Measurements from ENCODE around the gene MBNL3.

GRCh38 chrX:132389480-132389879, 99.4 kb downstream of the MBNL3 start:
- no peak for TF ChIP-seq POLR2AphosphoS5 (IDR thresholded peaks at IDR 0.05; ENCODE audit: insufficient read depth, low read depth, low read length)
- no peak for TF ChIP-seq CTCF (IDR thresholded peaks at IDR 0.05; ENCODE audit: extremely low read depth in 1 of 2, insufficient read depth in 1 of 2, low read depth in 1 of 2, low read length in 2 of 2)
- no peak for TF ChIP-seq EZH2 (IDR thresholded peaks at IDR 0.05; ENCODE audit: borderline replicate concordance, low read depth, low read length, severe bottlenecking)
- TF ChIP-seq MAX (IDR thresholded peaks at IDR 0.05; ENCODE audit: insufficient read depth, insufficient read length), result no peak
- TF ChIP-seq POLR2A (IDR thresholded peaks at IDR 0.05; ENCODE audit: low read depth, low read length), result no peak
- TF ChIP-seq FOS (IDR thresholded peaks at IDR 0.05; ENCODE audit: borderline replicate concordance, insufficient read depth, low read length), result no peak
- no peak for TF ChIP-seq MYC (IDR thresholded peaks at IDR 0.05; ENCODE audit: low read depth, low read length)
- TF ChIP-seq GATA2 (IDR thresholded peaks at IDR 0.05; ENCODE audit: insufficient read depth, insufficient read length, low read depth, low read length), result no peak
- TF ChIP-seq JUN (IDR thresholded peaks at IDR 0.05; ENCODE audit: borderline replicate concordance, insufficient read depth, insufficient read length, low read depth), result no peak
